GM21717 (cell line): ENCODE measurements around the gene GABPB1.
"Not testable (repeated sequence)": the region's sequence is repeated elsewhere in the genome, so short reads cannot be mapped to it uniquely, and the experiment has no call there.

Experiments used
- ATAC-seq: cut with Tn5 transposase; IDR thresholded peaks from one replicate; pipeline ENCODE4 v1.9.1; 2021; ENCODE audit warnings: mild to moderate bottlenecking, moderate library complexity; ENCODE audit not compliant: unreplicated experiment

Gene GABPB1

GRCh38 chr15:50354838-50355618 is at the start of gene GABPB1:
Gene GABPB1, minus strand, starts transcription at chr15:50355198. Its CDS starts 45,400 bp downstream, at chr15:50309798.
- peak; percentile 50 for ATAC-seq

GRCh38 chr15:50391561-50391960 is 36.6 kb upstream of the GABPB1 start:
- ATAC-seq, result not testable (repeated sequence)

DNA sequence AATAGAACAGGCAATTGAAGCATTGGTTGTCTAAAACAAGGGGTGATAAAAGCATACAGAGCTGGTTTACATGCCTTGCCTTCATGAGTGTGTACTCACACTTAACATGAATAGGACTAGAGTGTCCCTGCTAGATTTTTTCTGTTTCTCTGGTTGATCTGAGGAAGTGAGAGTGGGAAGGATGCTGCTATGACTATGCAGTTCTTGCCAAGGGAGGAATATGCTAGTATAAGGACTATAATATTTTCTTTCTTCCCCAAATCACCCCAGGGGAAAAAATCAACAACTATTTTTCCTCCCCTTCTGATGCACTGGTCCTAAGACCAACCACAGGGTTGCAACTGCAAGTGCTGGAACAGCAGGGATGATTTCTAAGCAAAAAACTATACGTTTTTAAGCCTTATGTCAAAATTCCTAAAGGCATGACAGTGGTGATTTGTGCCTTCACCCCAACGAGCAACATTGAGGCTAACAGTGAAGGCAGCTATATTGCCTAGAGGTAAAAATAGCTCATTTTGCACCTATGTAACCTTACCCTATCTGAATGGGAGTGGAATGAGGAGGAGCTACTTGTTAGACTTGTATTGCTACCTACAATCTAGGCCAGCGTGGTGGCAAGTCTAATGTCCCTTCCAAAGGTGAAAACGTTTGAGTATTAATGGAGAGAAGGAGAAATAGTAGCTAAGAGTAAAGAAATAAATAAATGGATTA is 35.7 kb upstream of the GABPB1 start:
- peak; percentile 76 for ATAC-seq

GRCh38 chr15:50382408-50382807 is 27.4 kb upstream of the GABPB1 start:
- ATAC-seq, result not testable (repeated sequence)

- no peak for ATAC-seq
These were observed 26.4 kb upstream of the GABPB1 start for GRCh38 chr15:50381438-50381837.

DNA sequence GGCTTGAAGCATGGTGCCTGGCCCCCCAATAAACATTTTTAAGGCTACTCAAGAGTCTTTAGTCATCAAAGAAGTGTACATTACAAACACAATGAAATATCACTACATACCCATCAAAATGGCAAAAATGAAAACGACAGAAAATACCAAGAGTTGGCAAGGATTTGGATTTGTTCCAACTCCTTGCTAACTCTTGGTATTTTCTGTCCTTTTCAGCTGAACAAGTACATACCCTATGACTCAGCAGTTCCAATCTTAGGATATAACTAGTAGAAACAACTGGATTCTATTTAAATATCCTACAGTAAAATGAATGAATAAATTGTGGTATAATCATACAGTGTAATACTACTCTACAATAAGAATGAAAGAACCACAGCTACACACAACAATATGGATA is 25.1 kb upstream of the GABPB1 start:
- no peak for ATAC-seq

DNA sequence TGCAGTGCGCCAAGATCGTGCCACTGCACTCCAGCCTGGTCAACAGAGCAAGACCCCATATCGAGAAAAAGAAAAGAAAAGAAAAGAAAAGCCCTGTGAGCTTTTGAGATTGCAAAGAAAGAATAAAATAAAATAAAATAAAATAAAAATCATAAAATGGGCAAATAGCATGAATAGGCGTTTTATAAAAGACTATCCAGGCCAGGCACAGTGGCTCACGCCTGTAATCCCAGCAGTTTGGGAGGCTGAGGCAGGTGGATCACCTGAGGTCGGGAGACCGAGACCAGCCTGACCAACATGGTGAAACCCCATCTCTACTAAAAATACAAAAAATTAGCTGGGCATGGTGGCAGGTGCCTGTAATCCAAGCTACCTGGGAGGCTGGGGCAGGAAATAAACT is 24.4 kb upstream of the GABPB1 start:
- not testable (repeated sequence) for ATAC-seq

DNA sequence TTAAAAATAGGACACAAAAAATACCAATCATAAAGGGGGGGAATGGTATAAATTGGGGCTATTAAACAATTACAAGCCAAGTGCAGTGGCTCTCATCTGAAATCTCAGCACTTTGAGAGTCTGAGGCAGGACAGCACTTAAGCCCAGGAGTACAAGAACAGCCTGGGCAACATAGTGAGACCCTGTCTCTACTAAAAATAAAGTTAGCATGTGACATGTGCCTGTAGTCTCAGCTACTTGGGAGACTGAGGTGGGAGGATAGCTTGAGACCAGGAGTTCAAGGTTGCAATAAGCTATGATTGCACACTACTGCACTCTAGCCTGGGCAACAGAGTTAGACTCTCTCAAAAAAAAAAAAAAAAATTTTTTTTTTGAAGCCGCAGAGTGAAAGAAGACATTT is 23.8 kb upstream of the GABPB1 start:
- ATAC-seq, result no peak

DNA sequence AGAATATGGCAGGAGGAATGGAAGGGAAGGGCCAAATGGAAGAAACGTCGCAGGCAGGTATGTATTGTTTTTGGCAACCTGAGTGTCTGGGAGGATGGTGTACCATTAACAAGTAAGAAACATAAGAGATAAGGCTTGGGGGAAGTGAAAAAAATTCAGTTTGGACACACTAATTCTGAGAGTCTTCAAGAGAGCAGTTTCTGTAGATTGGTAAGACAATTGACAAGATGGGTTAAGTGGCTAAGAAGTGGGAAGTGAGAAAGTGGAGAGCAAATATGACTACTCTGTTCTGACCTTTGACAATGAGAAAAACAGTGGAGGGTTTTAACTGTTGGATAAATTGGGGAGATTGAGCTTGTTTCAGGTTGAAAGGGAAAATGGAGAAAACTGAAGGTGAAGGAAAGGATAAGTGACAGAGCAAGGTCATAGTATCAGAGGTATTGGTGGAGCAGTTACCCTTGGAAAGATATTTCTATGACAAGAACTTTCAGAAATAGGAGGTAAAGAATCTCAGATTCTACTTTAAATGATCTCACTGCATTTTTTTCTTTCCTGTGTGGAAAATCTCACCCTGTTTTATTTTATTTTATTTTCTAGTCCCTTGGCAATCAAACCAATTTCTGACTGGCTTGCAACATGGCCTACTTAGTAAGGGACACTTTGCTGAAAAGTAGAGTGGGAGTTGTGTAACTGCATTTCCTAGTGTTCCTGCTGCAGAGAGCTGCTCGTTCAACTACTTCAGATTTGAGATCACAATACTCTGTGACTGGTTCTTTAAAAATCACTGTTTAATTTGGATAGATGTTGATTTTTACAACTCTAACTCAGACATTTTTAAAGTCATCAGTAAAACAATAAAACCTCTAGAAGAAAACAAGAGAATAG is 23.1 kb upstream of the GABPB1 start:
- peak; percentile 98 for ATAC-seq

GRCh38 chr15:50369564-50369963 is 14.6 kb upstream of the GABPB1 start:
- not testable (repeated sequence) for ATAC-seq

GRCh38 chr15:50365971-50366370 is 11.0 kb upstream of the GABPB1 start:
- ATAC-seq, result no peak

GRCh38 chr15:50365570-50365969 is 10.6 kb upstream of the GABPB1 start:
- ATAC-seq, result no peak

DNA sequence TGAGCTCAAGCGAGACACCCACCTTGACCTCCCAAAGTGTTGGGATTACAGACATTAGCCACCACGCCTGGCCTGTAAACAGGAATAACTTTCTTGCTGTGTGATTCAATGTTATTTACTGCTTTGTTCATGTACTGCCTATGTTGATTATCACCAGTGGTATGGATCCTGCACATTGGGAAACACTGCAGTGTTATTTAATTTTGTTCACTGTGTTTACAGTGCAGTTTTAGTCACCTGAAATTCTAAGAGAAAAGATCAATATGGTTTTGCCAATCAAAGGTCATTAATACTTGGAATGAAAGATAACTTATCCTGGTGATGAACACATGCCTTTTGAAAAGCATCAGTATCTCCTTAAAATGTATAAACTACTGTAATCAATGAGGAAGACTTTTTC is 8.6 kb upstream of the GABPB1 start:
- ATAC-seq, result no peak

- no peak for ATAC-seq
These were observed 6.8 kb upstream of the GABPB1 start for GRCh38 chr15:50361756-50362155.

DNA sequence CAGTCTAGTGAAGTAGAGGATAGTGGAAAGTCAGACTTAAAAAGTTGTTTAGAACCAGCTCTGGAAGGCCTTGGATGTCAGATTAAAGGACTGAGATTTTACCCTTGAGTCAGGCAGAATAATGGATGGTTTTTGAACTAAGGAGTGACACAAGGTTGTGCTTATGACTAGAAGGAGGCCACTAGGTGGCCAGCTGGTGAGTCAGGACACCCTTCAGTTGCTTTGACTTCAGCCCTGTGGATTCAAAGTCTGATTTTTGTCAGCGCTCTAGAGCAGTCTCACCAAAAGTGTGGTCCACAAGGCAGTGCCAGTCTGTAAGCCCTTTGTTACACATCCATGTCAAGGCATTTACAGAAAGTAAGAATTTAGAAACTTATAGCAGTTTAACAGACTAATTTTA is 3.8 kb upstream of the GABPB1 start:
- ATAC-seq, result no peak

DNA sequence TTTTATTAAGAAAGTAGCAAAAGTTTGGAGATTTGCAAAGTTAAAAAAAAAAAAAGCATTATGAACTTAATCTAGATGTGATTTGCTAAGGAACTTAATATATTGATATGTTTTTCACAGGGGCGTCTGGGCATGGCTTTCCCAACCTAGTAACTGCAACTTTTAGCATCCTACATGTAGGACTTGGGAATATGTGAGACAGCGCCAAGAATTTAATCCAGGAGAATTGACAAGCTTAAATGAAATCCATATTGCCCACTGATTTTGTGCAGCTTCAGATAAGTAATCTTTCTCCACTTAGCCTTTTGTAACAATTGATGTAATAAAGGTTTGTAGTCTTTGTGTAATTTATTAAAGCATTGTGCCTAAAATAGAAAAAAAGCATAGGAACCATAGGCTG is 982 bp upstream of the GABPB1 start:
- ATAC-seq, result no peak

- no peak for ATAC-seq
These were observed 564 bp upstream of the GABPB1 start for GRCh38 chr15:50355619-50355905.

- peak; percentile 26 for ATAC-seq
These were observed 792 bp downstream of the GABPB1 start for GRCh38 chr15:50353975-50354837.

- no peak for ATAC-seq
These were observed 1.6 kb downstream of the GABPB1 start for GRCh38 chr15:50353251-50353974.

DNA sequence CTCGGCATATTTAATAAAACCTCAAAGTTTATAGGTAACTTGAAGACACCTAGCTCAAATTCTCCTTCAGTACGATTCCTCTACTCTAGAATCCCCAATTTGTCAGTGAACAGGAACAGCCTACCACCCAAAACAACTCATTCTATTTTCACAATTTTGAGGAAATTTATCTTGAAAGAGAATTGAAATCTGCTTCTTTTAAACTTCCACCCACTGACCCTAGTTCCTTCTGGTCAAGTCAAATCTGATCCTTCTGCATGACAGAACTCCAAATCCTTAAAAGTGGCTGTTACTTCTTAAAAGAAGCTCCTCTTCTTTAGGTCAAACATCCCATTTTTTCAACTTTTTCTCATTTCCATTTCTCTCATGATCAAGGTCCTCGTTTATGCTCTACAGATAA is 4.4 kb downstream of the GABPB1 start:
- no peak for ATAC-seq
